MM.1S (cell line): ENCODE data around the gene KLF15.

ENCODE experiments used
- CTCF ChIP-seq: fragments of 300-600 bp; sonication (generic); IDR thresholded peaks from 2 replicates; pipeline ENCODE4 v1.5.1; 2016; ENCODE audit warnings: antibody characterized with exemption, low read length, mixed read lengths
- EZH2 ChIP-seq: fragments of 300-600 bp; sonication (generic); optimal IDR thresholded peaks from 2 replicates; pipeline ENCODE3; 2017; ENCODE audit warnings: low read depth, mild to moderate bottlenecking, antibody characterized with exemption, low read length, mixed read lengths

GRCh38 chr3:126311338-126311978, 45.8 kb downstream of the KLF15 start:
- TF ChIP-seq CTCF (no peak), EZH2 (no peak)
